ENCODE measurements around the gene LAGE3. TPM values are rescaled to one million over a fixed set of nuclear protein-coding genes. Genes with fewer than 3 reads are reported as not detected.

LAGE3 gene
- total RNA-seq, 1 donor from 2014 or later, result 15.3 TPM

GRCh38 chrX:154495472-154495922, 16.4 kb upstream of the LAGE3 start:
- H3K4me3 Mint-ChIP-seq, result no peak overlapping the region
- H3K36me3 Mint-ChIP-seq, result no peaks in the 10 kb centered on the region
- no peak for TF ChIP-seq CTCF (IDR thresholded peaks at IDR 0.05; ENCODE audit: unreplicated experiment)
- no peak overlapping the region for H3K27ac Mint-ChIP-seq
- DNase-seq (ENCODE audit: low spot score in 2 of 2, unreplicated experiment in 2 of 2), result no peak
- no peaks in the 10 kb centered on the region for H3K27me3 Mint-ChIP-seq (ENCODE audit: low read depth)
- peaks cover 5% of the 10 kb centered on the region for H3K9me3 Mint-ChIP-seq
- H3K4me1 Mint-ChIP-seq, result no peaks in the 10 kb centered on the region

- no peak overlapping the region for H3K4me3 Mint-ChIP-seq
- no peak for DNase-seq (ENCODE audit: low spot score in 2 of 2, unreplicated experiment in 2 of 2)
- H3K27ac Mint-ChIP-seq, result no peak overlapping the region
- no peaks in the 10 kb centered on the region for H3K27me3 Mint-ChIP-seq (ENCODE audit: low read depth)
- no peaks in the 10 kb centered on the region for H3K36me3 Mint-ChIP-seq
- H3K4me1 Mint-ChIP-seq, result peaks cover 1% of the 10 kb centered on the region
- peaks cover 5% of the 10 kb centered on the region for H3K9me3 Mint-ChIP-seq
- TF ChIP-seq CTCF (IDR thresholded peaks at IDR 0.05; ENCODE audit: unreplicated experiment), result no peak
Measured at GRCh38 chrX:154494715-154495114, 15.6 kb upstream of the LAGE3 start.

GRCh38 chrX:154490414-154491083, 11.5 kb upstream of the LAGE3 start, which contains the start of gene SLC10A3:
TSS of gene SLC10A3 (minus strand) at chrX:154490629. CDS start at chrX:154488940, 1,689 bp downstream.
- peaks cover 12% of the 10 kb centered on the region for H3K4me1 Mint-ChIP-seq
- no peaks in the 10 kb centered on the region for H3K9me3 Mint-ChIP-seq
- peak within 1 kb of the TSS; percentile 84 for H3K4me3 Mint-ChIP-seq

GRCh38 chrX:154490021-154490413, 10.9 kb upstream of the LAGE3 start:
- peaks cover 6% of the 10 kb centered on the region for H3K36me3 Mint-ChIP-seq
- H3K9me3 Mint-ChIP-seq, result no peaks in the 10 kb centered on the region
- peak overlapping the region; percentile 80 for H3K4me3 Mint-ChIP-seq
- H3K27ac Mint-ChIP-seq, result peak overlapping the region; percentile 94
- H3K4me1 Mint-ChIP-seq, result peaks cover 12% of the 10 kb centered on the region
- H3K27me3 Mint-ChIP-seq (ENCODE audit: low read depth), result no peaks in the 10 kb centered on the region
- no peak for DNase-seq (ENCODE audit: low spot score in 2 of 2, unreplicated experiment in 2 of 2)
- no peak for TF ChIP-seq CTCF (IDR thresholded peaks at IDR 0.05; ENCODE audit: unreplicated experiment)

More at GRCh38 chrX:154490414-154491083, 11.5 kb upstream of the LAGE3 start, which contains the start of gene SLC10A3:
- Mint-ChIP-seq H3K36me3 (peaks cover 6% of the 10 kb centered on the region), H3K27ac (peak within 1 kb of the TSS; percentile 97), H3K27me3 (ENCODE audit: low read depth) (no peaks in the 10 kb centered on the region)
- peak; percentile 82 to 86 for DNase-seq (ENCODE audit: low spot score in 2 of 2, unreplicated experiment in 2 of 2)
- no peak for TF ChIP-seq CTCF (IDR thresholded peaks at IDR 0.05; ENCODE audit: unreplicated experiment)

GRCh38 chrX:154489182-154489581, 10.1 kb upstream of the LAGE3 start:
- Mint-ChIP-seq H3K36me3 (peaks cover 6% of the 10 kb centered on the region), H3K27me3 (ENCODE audit: low read depth) (no peaks in the 10 kb centered on the region), H3K4me1 (peaks cover 12% of the 10 kb centered on the region), H3K9me3 (no peaks in the 10 kb centered on the region), H3K27ac (peak overlapping the region; percentile 94), H3K4me3 (peak overlapping the region; percentile 80)
- DNase-seq (ENCODE audit: low spot score in 2 of 2, unreplicated experiment in 2 of 2), result no peak
- no peak for TF ChIP-seq CTCF (IDR thresholded peaks at IDR 0.05; ENCODE audit: unreplicated experiment)

Data from mesothelial cell of epicardium (in vitro differentiated cells).